Upper lobe of left lung (tissue), 6 donors: ENCODE measurements around the gene PLPP7. TPM values are rescaled to one million over a fixed set of nuclear protein-coding genes. Genes with fewer than 3 reads are reported as not detected.

Experiments used
- ATAC-seq, 2 donors: fragments of 200-7000 bp; cut with Tn5 transposase; one replicate each; pipeline ENCODE4 v1.9.1; 2022; ENCODE audit warnings: mild to moderate bottlenecking in 2 of 2, moderate library complexity in 2 of 2; ENCODE audit not compliant: low FRiP score in 2 of 2
- DNase-seq, 2 donors: peaks; one replicate each; pipeline ENCODE4 v3.0.0-alpha.2; 2019 to 2020
- H3K27ac ChIP-seq, 4 donors: fragments of 200-600 bp; sonication (generic); one replicate each; pipeline ENCODE4 v1.5.1; 2016 to 2019
- H3K27me3 ChIP-seq, 4 donors: fragments of 200-600 bp; sonication (generic); one replicate each; pipeline ENCODE4 v1.5.1; 2017 to 2019
- H3K36me3 ChIP-seq, 4 donors: fragments of 200-600 bp; sonication (generic); one replicate each; pipeline ENCODE4 v1.5.1; 2016 to 2019
- H3K4me1 ChIP-seq, 4 donors: fragments of 200-600 bp; sonication (generic); one replicate each; pipeline ENCODE4 v1.5.1; 2018 to 2019
- H3K4me3 ChIP-seq, 4 donors: fragments of 200-600 bp; sonication (generic); one replicate each; pipeline ENCODE4 v1.5.1; 2017 to 2019; ENCODE audit warnings: mild to moderate bottlenecking in 2 of 4, moderate library complexity in 1 of 4
- H3K9me3 ChIP-seq, 4 donors: fragments of 200-600 bp; sonication (generic); one replicate each; pipeline ENCODE4 v1.5.1; 2018 to 2019
- CTCF ChIP-seq, 6 experiments: fragments of 450-650 bp in 4 of 6; fragments of 200-600 bp in 2 of 6; sonication (generic) in 2 of 6; IDR thresholded peaks; one replicate each; pipeline ENCODE4 v1.5.1; 2016 to 2019; ENCODE audit warnings: antibody characterized with exemption in 6 of 6
- EP300 ChIP-seq, 4 donors: sonication (generic); formaldehyde crosslinking; IDR thresholded peaks; one replicate each; pipeline ENCODE4 v1.5.1; 2017; ENCODE audit warnings: antibody characterized with exemption in 4 of 4, control low read depth in 2 of 4
- POLR2A ChIP-seq, 4 donors: fragments of 450-650 bp; IDR thresholded peaks; one replicate each; pipeline ENCODE4 v1.5.1; 2016 to 2017; ENCODE audit warnings: antibody characterized with exemption in 4 of 4, mild to moderate bottlenecking in 2 of 4
- POLR2AphosphoS5 ChIP-seq, 2 donors: sonication (generic); formaldehyde crosslinking; IDR thresholded peaks; one replicate each; pipeline ENCODE4 v1.5.1; 2017; ENCODE audit warnings: antibody characterized with exemption in 2 of 2
- WGBS, 2 donors: methylation state at CpG; one replicate each; pipeline ENCODE4 v1.1.5; 2017 to 2018; 5-methylcytosine and 5-hydroxymethylcytosine counted together
- total RNA-seq, 6 donors: library from RNA; depleted of rRNA in 4 of 6; stranded (reverse); fragments of >200 nt in 4 of 6; gene quantifications; one replicate each; pipeline versions ENCODE4 v1.1.0 to v1.2.1, GENCODE V29; 2016 to 2021
- donor health status: DM: no; HTN: no; CAD: no; lungs with moderate emphysema.
- donor health status: DM: no; HTN: yes; CAD: no; lungs with severe emphysema.

The PLPP7 gene
- total RNA-seq, 6 donors from 2014 or later, result 0.76 to 3.2 (median 1.6) TPM

DNA sequence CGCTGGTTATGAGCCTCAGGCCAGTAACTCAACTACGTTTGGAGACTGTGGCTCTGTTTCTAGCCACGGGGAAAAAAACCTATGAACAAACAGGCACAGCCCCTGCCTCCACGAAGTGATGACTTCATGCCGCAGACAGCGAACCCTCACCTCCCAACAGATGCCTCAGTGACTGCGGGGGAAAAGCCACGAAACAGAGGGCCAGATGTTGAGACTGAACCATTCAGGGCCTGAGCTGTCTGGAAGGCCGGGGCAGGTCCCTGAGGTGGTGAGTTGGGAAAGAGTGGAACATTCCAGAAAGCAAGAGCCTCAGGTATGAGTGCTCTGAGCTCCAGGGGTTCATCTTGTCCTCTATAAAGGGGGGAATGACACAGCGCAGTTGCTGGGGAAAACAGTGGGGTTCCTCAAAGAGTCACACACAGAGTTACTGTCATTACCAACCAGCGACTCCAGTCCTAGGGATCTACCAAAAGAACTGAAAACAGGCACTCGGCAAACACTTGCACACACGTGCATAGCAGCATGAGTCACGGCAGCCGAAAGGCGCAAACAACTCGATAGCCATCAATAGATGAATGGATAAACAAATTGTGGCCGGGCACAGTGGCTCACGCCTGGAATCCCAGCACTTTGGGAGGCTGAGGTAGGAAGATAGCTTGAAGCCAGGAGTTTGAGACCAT, 15.3 kb downstream of the PLPP7 start:
- Histone ChIP-seq H3K27me3 (no peaks in the 10 kb centered on the region), H3K4me3 (no peak overlapping the region), H3K27ac (no peak overlapping the region), H3K36me3 (no peaks in the 10 kb centered on the region), H3K4me1 (no peaks in the 10 kb centered on the region), H3K9me3 (no peaks in the 10 kb centered on the region)
- no peak for ATAC-seq
- no peak for DNase-seq
- TF ChIP-seq POLR2A (IDR thresholded peaks at IDR 0.05) (no peak), POLR2AphosphoS5 (IDR thresholded peaks at IDR 0.05) (no peak), EP300 (IDR thresholded peaks at IDR 0.05) (no peak), CTCF (IDR thresholded peaks at IDR 0.05) (no peak)
- WGBS, 2 donors, result 71 to 73% methylated on average over 19 of the region's 19 CpGs

DNA sequence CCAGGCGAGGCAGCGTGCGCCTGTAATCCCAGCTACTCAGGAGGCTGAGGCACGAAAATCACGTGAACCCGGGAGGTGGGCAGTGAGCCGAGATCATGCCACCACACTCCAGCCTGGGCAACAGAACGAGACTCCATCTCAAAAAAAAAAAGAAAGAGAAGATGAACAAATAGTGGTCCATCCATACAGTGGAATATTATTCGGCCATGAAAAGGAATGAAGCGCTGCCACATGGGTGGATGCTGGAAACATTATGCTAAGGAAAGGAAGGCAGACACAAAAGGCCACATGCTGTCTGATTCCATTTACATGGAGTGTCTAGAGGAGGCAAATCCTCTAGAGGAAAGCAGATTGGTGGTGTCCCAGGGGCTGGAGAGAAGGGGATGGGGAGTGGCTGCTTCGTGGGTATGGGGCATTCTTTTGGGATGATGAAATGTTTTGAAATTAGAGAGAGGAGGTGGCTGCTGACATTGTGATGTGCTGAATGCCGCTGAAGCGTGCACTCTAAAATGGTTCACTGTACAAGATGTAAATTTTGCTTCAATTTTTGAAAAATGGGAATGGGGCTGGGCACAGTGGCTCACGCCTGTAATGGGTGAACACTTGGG, 17.0 kb downstream of the PLPP7 start:
- Histone ChIP-seq H3K27me3 (no peaks in the 10 kb centered on the region), H3K27ac (no peak overlapping the region), H3K9me3 (no peaks in the 10 kb centered on the region), H3K4me1 (peaks cover 0 to 6% (median 0%) of the 10 kb centered on the region in 4 donors), H3K36me3 (no peaks in the 10 kb centered on the region), H3K4me3 (no peak overlapping the region)
- DNase-seq, result no peak
- ATAC-seq, result no peak
- whole genome bisulfite sequencing, 2 donors, result 91 to 94% methylated on average over 14 of the region's 14 CpGs
- TF ChIP-seq POLR2AphosphoS5 (IDR thresholded peaks at IDR 0.05) (no peak), EP300 (IDR thresholded peaks at IDR 0.05) (no peak), POLR2A (IDR thresholded peaks at IDR 0.05) (no peak), CTCF (IDR thresholded peaks at IDR 0.05) (no peak)

DNA sequence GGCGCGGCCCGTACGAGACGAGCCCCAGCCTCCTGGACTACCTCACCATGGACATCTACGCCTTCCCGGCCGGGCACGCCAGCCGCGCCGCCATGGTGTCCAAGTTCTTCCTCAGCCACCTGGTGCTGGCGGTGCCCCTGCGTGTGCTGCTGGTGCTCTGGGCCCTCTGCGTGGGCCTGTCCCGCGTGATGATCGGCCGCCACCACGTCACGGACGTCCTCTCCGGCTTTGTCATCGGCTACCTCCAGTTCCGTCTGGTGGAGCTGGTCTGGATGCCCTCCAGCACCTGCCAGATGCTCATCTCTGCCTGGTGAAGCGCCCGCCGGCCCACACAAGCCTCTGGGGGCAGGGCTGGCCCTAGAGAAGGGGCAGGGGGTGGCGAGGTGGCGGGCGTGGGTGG, 18.5 kb downstream of the PLPP7 start:
- Histone ChIP-seq H3K27ac (no peak overlapping the region), H3K27me3 (no peaks in the 10 kb centered on the region), H3K4me1 (peaks cover 0 to 6% (median 0%) of the 10 kb centered on the region in 4 donors), H3K4me3 (no peak overlapping the region), H3K9me3 (no peaks in the 10 kb centered on the region), H3K36me3 (no peaks in the 10 kb centered on the region)
- ATAC-seq (no peak), DNase-seq (no peak)
- TF ChIP-seq POLR2A (IDR thresholded peaks at IDR 0.05) (no peak), POLR2AphosphoS5 (IDR thresholded peaks at IDR 0.05) (no peak), CTCF (IDR thresholded peaks at IDR 0.05) (no peak), EP300 (IDR thresholded peaks at IDR 0.05) (no peak)
- 90% methylated on average over 16 to 31 of the region's 31 CpGs for WGBS, 2 donors

DNA sequence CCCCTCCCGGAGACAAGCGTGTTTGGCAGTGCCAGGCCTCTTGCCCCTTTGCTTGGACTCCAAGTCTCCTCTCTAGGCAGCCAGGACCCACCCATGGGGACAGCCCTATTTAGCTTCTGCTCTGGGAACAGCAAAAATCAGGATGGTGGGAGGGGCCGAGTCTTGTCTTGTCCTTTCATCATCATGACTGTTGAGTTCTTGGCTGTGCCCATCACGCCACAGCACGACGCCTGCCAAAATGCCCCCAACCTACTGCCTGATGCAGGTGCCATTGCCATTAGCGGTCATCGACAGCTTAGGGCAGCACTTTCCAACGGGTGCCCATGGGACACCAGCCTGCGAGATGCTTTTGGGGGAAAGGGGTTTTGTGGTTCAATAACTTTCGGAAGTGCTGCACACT, 18.9 kb downstream of the PLPP7 start:
- 95 to 98% methylated on average over 8 to 11 of the region's 11 CpGs for WGBS, 2 donors
- no peak overlapping the region for H3K4me3 ChIP-seq
- TF ChIP-seq CTCF (IDR thresholded peaks at IDR 0.05) (no peak), POLR2AphosphoS5 (IDR thresholded peaks at IDR 0.05) (no peak), EP300 (IDR thresholded peaks at IDR 0.05) (no peak), POLR2A (IDR thresholded peaks at IDR 0.05) (no peak)
- peaks cover 0 to 6% (median 0%) of the 10 kb centered on the region in 4 donors for H3K4me1 ChIP-seq
- no peak for DNase-seq
- no peak for ATAC-seq
- no peak overlapping the region for H3K27ac ChIP-seq
- H3K27me3 ChIP-seq, result no peaks in the 10 kb centered on the region
- no peaks in the 10 kb centered on the region for H3K9me3 ChIP-seq
- H3K36me3 ChIP-seq, result no peaks in the 10 kb centered on the region
